Inflammatory macrophage (primary cell): ENCODE results near the gene AVP.
"Not testable (repeated sequence)": the region's sequence is repeated elsewhere in the genome, so short reads cannot be mapped to it uniquely, and the experiment has no call there.

ENCODE experiments used
- DNase-seq, 2 donors: peaks; one replicate each; pipeline ENCODE4 v3.0.0-alpha.2; 2020 to 2022

The AVP gene

GRCh38 chr20:3082955-3083952 lies 1.3 kb downstream of the AVP start:
- no peak for DNase-seq

- no peak for DNase-seq
Measured at GRCh38 chr20:3082306-3082951, 2.1 kb downstream of the AVP start.

- DNase-seq = no peak
Measured at GRCh38 chr20:3081641-3082040, 2.9 kb downstream of the AVP start.

- DNase-seq = no peak
Measured at GRCh38 chr20:3080939-3081388, 3.6 kb downstream of the AVP start.

GRCh38 chr20:3077618-3078134 lies 6.8 kb downstream of the AVP start:
- peak; percentile 46 to 53 for DNase-seq

- not testable (repeated sequence) for DNase-seq
Measured at GRCh38 chr20:3075315-3075714, 9.2 kb downstream of the AVP start.

- DNase-seq = peak in 1 of 2 donors; percentile 59
Measured at GRCh38 chr20:3074812-3075211, 9.7 kb downstream of the AVP start.

- not testable (repeated sequence) for DNase-seq
Measured at GRCh38 chr20:3073251-3073643, 11.3 kb downstream of the AVP start.

GRCh38 chr20:3072530-3073250 lies 11.8 kb downstream of the AVP start:
- no peak for DNase-seq

- peak in 1 of 2 donors; percentile 46 for DNase-seq
Measured at GRCh38 chr20:3071610-3072529, 12.7 kb downstream of the AVP start, which contains the start of gene OXT. TSS of gene OXT (plus strand) at chr20:3071620. CDS start at chr20:3071656, 36 bp downstream.

GRCh38 chr20:3071266-3071609 lies 13.3 kb downstream of the AVP start:
- no peak for DNase-seq

- no peak for DNase-seq
Measured at GRCh38 chr20:3070725-3071124, 13.8 kb downstream of the AVP start.

- DNase-seq = peak in 1 of 2 donors; percentile 68
Measured at GRCh38 chr20:3068986-3069900, 15.3 kb downstream of the AVP start.

- DNase-seq = no peak
Measured at GRCh38 chr20:3068075-3068474, 16.4 kb downstream of the AVP start.

GRCh38 chr20:3067139-3068014 lies 17.1 kb downstream of the AVP start:
- no peak for DNase-seq

- not testable (repeated sequence) for DNase-seq
Measured at GRCh38 chr20:3064119-3064518, 20.4 kb downstream of the AVP start.

GRCh38 chr20:3059489-3059888 lies 25.0 kb downstream of the AVP start:
- no peak for DNase-seq

GRCh38 chr20:3051385-3052019 lies 33.0 kb downstream of the AVP start:
- DNase-seq = no peak
